GM19455 (cell line): ENCODE measurements around the gene UACA.
"Not testable (repeated sequence)": the region's sequence is repeated elsewhere in the genome, so short reads cannot be mapped to it uniquely, and the experiment has no call there.

Experiments
- ATAC-seq: cut with Tn5 transposase; IDR thresholded peaks from one replicate; pipeline ENCODE4 v1.9.1; 2021; ENCODE audit not compliant: unreplicated experiment

The UACA gene

GRCh38 chr15:70758790-70759462 is 4.4 kb downstream of the UACA start:
- no peak for ATAC-seq

GRCh38 chr15:70757627-70758026 is 5.7 kb downstream of the UACA start:
- ATAC-seq, result no peak

- ATAC-seq, result no peak
These were observed 8.5 kb downstream of the UACA start for GRCh38 chr15:70754862-70755261.

GRCh38 chr15:70753101-70753829 is 10.1 kb downstream of the UACA start:
- no peak for ATAC-seq

- no peak for ATAC-seq
These were observed 11.1 kb downstream of the UACA start for GRCh38 chr15:70752193-70752635.

- no peak for ATAC-seq
These were observed 13.0 kb downstream of the UACA start for GRCh38 chr15:70750203-70750869.

GRCh38 chr15:70748281-70748747 is 15.0 kb downstream of the UACA start:
- no peak for ATAC-seq

GRCh38 chr15:70746598-70746997 is 16.8 kb downstream of the UACA start:
- not testable (repeated sequence) for ATAC-seq

- ATAC-seq, result no peak
These were observed 20.4 kb downstream of the UACA start for GRCh38 chr15:70742928-70743327.

GRCh38 chr15:70741677-70742293 is 21.6 kb downstream of the UACA start:
- no peak for ATAC-seq

- ATAC-seq, result no peak
These were observed 22.2 kb downstream of the UACA start for GRCh38 chr15:70741107-70741531.

GRCh38 chr15:70735040-70735439 is 28.3 kb downstream of the UACA start:
- ATAC-seq, result not testable (repeated sequence)

- ATAC-seq, result no peak
These were observed 34.2 kb downstream of the UACA start for GRCh38 chr15:70729164-70729563.

- no peak for ATAC-seq
These were observed 36.6 kb downstream of the UACA start for GRCh38 chr15:70726753-70727152.

GRCh38 chr15:70723927-70724326 is 39.4 kb downstream of the UACA start:
- no peak for ATAC-seq

GRCh38 chr15:70723122-70723422 is 40.3 kb downstream of the UACA start:
- no peak for ATAC-seq

GRCh38 chr15:70722266-70723121 is 40.9 kb downstream of the UACA start:
- ATAC-seq, result no peak

GRCh38 chr15:70720228-70721016 is 42.9 kb downstream of the UACA start:
- ATAC-seq, result no peak

- no peak for ATAC-seq
These were observed 46.0 kb downstream of the UACA start for GRCh38 chr15:70717237-70717793.
